ENCODE data around the gene IFT74.

Gene IFT74

DNA sequence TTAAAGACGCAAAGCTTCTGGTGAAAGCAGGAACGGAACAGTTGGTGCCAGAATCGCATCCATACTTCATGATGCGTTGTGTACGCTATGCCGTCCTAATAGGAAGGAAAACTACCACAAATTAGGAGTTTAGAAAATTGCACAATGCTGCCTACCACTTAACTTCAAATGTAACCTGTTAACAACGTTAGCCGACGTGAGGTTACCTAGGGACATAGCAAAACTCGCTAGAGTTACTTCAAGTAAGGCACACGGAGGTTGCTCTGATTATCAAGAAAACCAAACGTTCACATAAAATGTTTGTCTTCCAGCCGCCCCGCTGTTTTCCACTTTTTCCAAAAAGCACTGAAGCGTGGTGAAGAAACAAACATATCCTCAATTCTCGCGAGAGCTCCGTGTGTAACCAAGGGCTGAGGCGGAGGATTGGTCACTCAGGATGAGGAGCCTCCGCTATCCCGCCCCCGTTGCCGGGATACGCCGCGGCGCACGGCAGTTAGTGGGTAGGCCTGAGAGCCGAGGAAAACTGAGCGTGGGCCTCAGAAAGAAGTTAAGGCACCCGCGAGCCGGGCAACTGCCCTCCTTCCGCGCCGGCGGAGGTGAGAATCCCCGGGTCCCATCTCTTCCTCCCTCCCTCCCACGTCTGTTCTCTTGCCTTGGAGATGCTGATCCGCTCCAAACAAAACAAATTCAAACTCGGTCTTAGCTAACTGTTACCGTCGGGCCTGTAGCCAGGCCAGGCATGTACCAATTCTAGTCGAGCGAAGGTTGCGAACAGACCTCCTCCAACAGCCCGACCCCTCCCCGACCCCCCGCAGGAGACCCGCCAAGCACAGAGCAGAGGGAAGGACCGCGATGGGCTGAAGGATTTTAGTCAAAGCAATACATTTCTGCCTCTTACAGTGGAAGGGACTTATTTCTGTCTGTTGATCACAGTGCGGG is at the start of gene IFT74:
TSS of gene IFT74 (plus strand) at position 492 of the 939 bp plus-strand sequence. CDS start 5,556 bp downstream, outside the sequence.
- in situ Hi-C loops (cut with MboI; ENCODE audit: low pct_unique_long_range_greater_than_20kb, low sequenced_read_pairs, unreplicated experiment) = no loop called here
- no peak for TF ChIP-seq CTCF (IDR thresholded peaks at IDR 0.05; ENCODE audit: extremely low read depth, insufficient read depth, missing control alignments)
- peak; percentile 92 for DNase-seq (ENCODE audit: low spot score)

DNA sequence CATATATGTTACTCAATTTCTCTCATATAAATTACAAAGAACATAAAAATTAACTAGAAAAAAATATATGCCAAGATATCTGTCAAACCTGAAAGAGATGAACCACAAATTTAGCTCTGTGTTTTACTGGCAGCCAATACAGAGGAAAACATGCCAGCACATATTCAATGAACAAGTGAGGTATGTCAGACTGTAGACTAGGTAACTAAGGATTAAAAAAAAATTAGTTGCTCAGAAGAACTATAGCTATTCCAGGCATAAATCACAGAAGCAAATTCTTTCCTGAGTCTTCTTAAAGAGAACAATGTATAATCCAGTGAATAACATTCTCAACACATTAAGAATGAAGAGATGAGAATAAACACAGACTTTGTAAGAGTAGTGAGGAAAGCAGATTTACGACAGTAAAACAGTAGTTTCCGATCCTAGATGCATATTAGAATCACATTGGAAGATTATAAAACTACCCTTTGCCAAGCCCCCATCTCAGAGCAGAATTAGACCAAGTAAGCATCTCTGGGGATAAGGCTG is 43.0 kb upstream of the IFT74 start:
- no peak for DNase-seq (ENCODE audit: low spot score)
- in situ Hi-C loops (cut with MboI; ENCODE audit: low pct_unique_long_range_greater_than_20kb, low sequenced_read_pairs, unreplicated experiment) = no loop called here
- TF ChIP-seq CTCF (IDR thresholded peaks at IDR 0.05; ENCODE audit: extremely low read depth, insufficient read depth, missing control alignments) = no peak

DNA sequence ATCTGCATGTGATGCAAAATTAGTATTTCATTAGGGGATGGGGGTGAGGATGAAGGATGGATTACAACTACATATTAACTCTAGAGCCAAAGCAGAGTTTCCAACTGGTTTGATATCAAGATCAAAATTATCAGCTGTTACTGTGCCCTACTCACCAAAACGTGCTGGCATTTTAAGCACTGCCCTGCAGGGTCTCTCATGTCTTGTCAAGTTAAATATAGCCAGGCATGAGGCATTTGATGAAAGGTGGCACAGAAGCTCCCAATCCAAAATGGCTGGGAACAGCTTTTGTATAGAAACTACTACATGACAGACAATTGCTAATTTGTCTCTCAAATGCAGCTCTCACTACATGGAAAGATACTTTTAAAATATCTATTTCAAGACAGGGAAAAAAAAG is 36.5 kb upstream of the IFT74 start:
- in situ Hi-C loops (cut with MboI; ENCODE audit: low pct_unique_long_range_greater_than_20kb, low sequenced_read_pairs, unreplicated experiment) = no loop called here
- no peak for TF ChIP-seq CTCF (IDR thresholded peaks at IDR 0.05; ENCODE audit: extremely low read depth, insufficient read depth, missing control alignments)
- DNase-seq (ENCODE audit: low spot score) = no peak

GRCh38 chr9:26925609-26926008 is 30.6 kb upstream of the IFT74 start:
- TF ChIP-seq CTCF (IDR thresholded peaks at IDR 0.05; ENCODE audit: extremely low read depth, insufficient read depth, missing control alignments) = no peak
- in situ Hi-C loops (cut with MboI; ENCODE audit: low pct_unique_long_range_greater_than_20kb, low sequenced_read_pairs, unreplicated experiment) = no loop called here
- no peak for DNase-seq (ENCODE audit: low spot score)

GRCh38 chr9:26928902-26929495 is 27.2 kb upstream of the IFT74 start:
- no peak for TF ChIP-seq CTCF (IDR thresholded peaks at IDR 0.05; ENCODE audit: extremely low read depth, insufficient read depth, missing control alignments)
- DNase-seq (ENCODE audit: low spot score) = no peak
- in situ Hi-C loops (cut with MboI; ENCODE audit: low pct_unique_long_range_greater_than_20kb, low sequenced_read_pairs, unreplicated experiment) = no loop called here

DNA sequence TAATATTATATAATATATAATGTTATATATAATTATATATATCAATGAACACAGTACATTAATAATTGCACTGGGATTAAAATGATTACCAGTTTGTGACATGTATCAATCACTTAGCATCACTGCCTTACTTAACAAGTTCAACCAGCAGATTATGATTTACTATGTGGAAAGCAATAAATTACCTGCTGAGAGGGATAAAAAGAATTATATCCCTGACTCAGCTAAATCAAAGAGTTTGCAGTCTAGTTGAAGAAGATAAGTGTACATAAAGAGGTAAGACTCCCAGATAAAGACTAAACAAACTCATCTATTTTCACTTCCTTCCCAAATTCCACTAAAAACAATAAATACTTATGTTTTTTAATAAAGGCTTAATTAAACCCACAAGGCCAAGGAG is 20.4 kb upstream of the IFT74 start:
- in situ Hi-C loops (cut with MboI; ENCODE audit: low pct_unique_long_range_greater_than_20kb, low sequenced_read_pairs, unreplicated experiment) = no loop called here
- DNase-seq (ENCODE audit: low spot score) = no peak
- no peak for TF ChIP-seq CTCF (IDR thresholded peaks at IDR 0.05; ENCODE audit: extremely low read depth, insufficient read depth, missing control alignments)
